ENCODE results near the gene CNTN1. TPM values are rescaled to one million over a fixed set of nuclear protein-coding genes. Genes with fewer than 3 reads are reported as not detected.

The CNTN1 gene
- total RNA-seq = 1 to 10 TPM in 1 of 4 donors, under 1 TPM in 3; 0.40 to 3.9 (median 0.68) TPM

GRCh38 chr12:40691913-40692764 lies at the start of gene CNTN1:
Gene CNTN1 (plus strand): TSS chr12:40692439.
- peak in 2 of 3 donors; percentile 47 to 48 for DNase-seq
- no peak for TF ChIP-seq CTCF (IDR thresholded peaks at IDR 0.05)
- TF ChIP-seq POLR2A (IDR thresholded peaks at IDR 0.05) = no peak
- Histone ChIP-seq H3K4me3 (peak within 1 kb of the TSS; percentile 31 to 53 (median 35)), H3K36me3 (no peaks in the 10 kb centered on the region), H3K27me3 (peaks cover 0 to 5% of the 10 kb centered on the region in 2 donors), H3K27ac (peak within 1 kb of the TSS in 1 of 4 donors; percentile 12), H3K4me1 (no peaks in the 10 kb centered on the region), H3K9me3 (no peaks in the 10 kb centered on the region)

- no peak for DNase-seq
- no peaks in the 10 kb centered on the region for H3K9me3 ChIP-seq
- no peak overlapping the region for H3K27ac ChIP-seq
Measured at GRCh38 chr12:40643506-40643905, 48.7 kb upstream of the CNTN1 start.

GRCh38 chr12:40643976-40644375 lies 48.3 kb upstream of the CNTN1 start:
- Histone ChIP-seq H3K4me3 (no peak overlapping the region), H3K4me1 (no peaks in the 10 kb centered on the region), H3K27me3 (no peaks in the 10 kb centered on the region), H3K27ac (no peak overlapping the region), H3K36me3 (no peaks in the 10 kb centered on the region), H3K9me3 (no peaks in the 10 kb centered on the region)
- DNase-seq = no peak
- TF ChIP-seq CTCF (IDR thresholded peaks at IDR 0.05) = no peak
- no peak for TF ChIP-seq POLR2A (IDR thresholded peaks at IDR 0.05)

More at GRCh38 chr12:40643506-40643905, 48.7 kb upstream of the CNTN1 start:
- no peaks in the 10 kb centered on the region for H3K4me1 ChIP-seq
- H3K4me3 ChIP-seq = no peak overlapping the region
- H3K27me3 ChIP-seq = no peaks in the 10 kb centered on the region
- TF ChIP-seq CTCF (IDR thresholded peaks at IDR 0.05) = no peak
- no peak for TF ChIP-seq POLR2A (IDR thresholded peaks at IDR 0.05)
- no peaks in the 10 kb centered on the region for H3K36me3 ChIP-seq

GRCh38 chr12:40644708-40645107 lies 47.5 kb upstream of the CNTN1 start:
- Histone ChIP-seq H3K4me1 (no peaks in the 10 kb centered on the region), H3K27me3 (no peaks in the 10 kb centered on the region), H3K4me3 (no peak overlapping the region), H3K9me3 (no peaks in the 10 kb centered on the region), H3K36me3 (no peaks in the 10 kb centered on the region), H3K27ac (no peak overlapping the region)
- DNase-seq = no peak
- TF ChIP-seq CTCF (IDR thresholded peaks at IDR 0.05) (no peak), POLR2A (IDR thresholded peaks at IDR 0.05) (no peak)

- H3K36me3 ChIP-seq = no peaks in the 10 kb centered on the region
- no peaks in the 10 kb centered on the region for H3K27me3 ChIP-seq
- H3K27ac ChIP-seq = no peak overlapping the region
- TF ChIP-seq CTCF (IDR thresholded peaks at IDR 0.05) (no peak), POLR2A (IDR thresholded peaks at IDR 0.05) (no peak)
- no peaks in the 10 kb centered on the region for H3K9me3 ChIP-seq
- no peak overlapping the region for H3K4me3 ChIP-seq
- H3K4me1 ChIP-seq = no peaks in the 10 kb centered on the region
- DNase-seq = no peak
Measured at GRCh38 chr12:40645361-40645760, 46.9 kb upstream of the CNTN1 start.

Measured in Peyer's patch (tissue), 4 donors.